Pancreas (tissue), 10 donors: ENCODE results near the gene GPRC5B. TPM values are rescaled to one million over a fixed set of nuclear protein-coding genes. Genes with fewer than 3 reads are reported as not detected.

Experiments
- ATAC-seq, 4 donors: fragments of 200-7000 bp; cut with Tn5 transposase; one replicate each; pipeline versions ENCODE4 v1.8.0 to v1.9.1; 2020; ENCODE audit warnings: mild to moderate bottlenecking in 4 of 4, moderate library complexity in 4 of 4
- DNase-seq, 6 donors: peaks; one replicate each; pipeline ENCODE4 v3.0.0-alpha.2; 2020
- FAIRE-seq: peaks from 2 replicates; lab custom pipeline; 2012; peaks lifted over from hg19 to GRCh38; lab: Jason Lieb, UNC
- H3K27ac ChIP-seq, 4 donors: fragments of 200-600 bp; sonication (generic); 1 replicate in 3 of 4; 2 replicates in 1 of 4; pipeline versions ENCODE4 v1.5.0 to v1.8.0; 2020
- H3K27me3 ChIP-seq, 4 donors: fragments of 200-600 bp; one replicate each; pipeline ENCODE4 v1.8.0; 2021
- H3K36me3 ChIP-seq, 3 donors: fragments of 200-600 bp; sonication (generic) in 1 of 3; one replicate each; pipeline versions ENCODE4 v1.5.0 to v1.8.0; 2020 to 2021
- H3K4me1 ChIP-seq, 3 donors: fragments of 200-600 bp; one replicate each; pipeline ENCODE4 v1.8.0; 2021
- H3K4me3 ChIP-seq, 4 donors: fragments of 200-600 bp; sonication (generic) in 2 of 4; one replicate each; pipeline versions ENCODE4 v1.5.0 to v1.8.0; 2020 to 2021
- H3K9me3 ChIP-seq, 4 donors: fragments of 200-600 bp; one replicate each; pipeline ENCODE4 v1.8.0; 2021
- WGBS, 2 donors: extraction: QIAGEN DNeasy Blood & Tissue Kit; methylation state at CpG; one replicate each; pipeline ENCODE4 v1.1.7; 2013; 5-methylcytosine and 5-hydroxymethylcytosine counted together
- intact Hi-C, 3 donors: fragments of 100-400 bp; cut with DNase I; formaldehyde crosslinking; loops; one replicate each; pipeline versions ENCODE4 v1.11.1 to v1.14.2; 2022
- polyA plus RNA-seq, 2 donors: library from polyadenylated mRNA; stranded (reverse); fragments of 200-250 nt; gene quantifications; one replicate each; pipeline ENCODE4 v1.2.3, GENCODE V29; 2013
- total RNA-seq, 6 donors: library from RNA; stranded (reverse); fragmentation: NEBNext Ultra II Directional in 4 of 6; extraction: Animal tissue kit (Norgen Biotek cat#: 25700) in 4 of 6; gene quantifications; one replicate each; pipeline versions ENCODE4 v1.2.1 to v1.2.4, GENCODE V29; 2021 to 2023
- TF ChIP-seq, protein P1 (sequence below), 4 donors: fragments of 200-600 bp; sonication (generic) in 3 of 4; IDR thresholded peaks; one replicate each; pipeline versions ENCODE4 v1.5.0 to v1.8.0; 2021; ENCODE audit warnings: antibody characterized with exemption in 4 of 4
- donor health status: healthy with polysubstance abuse.
- donor health status: DM: no; HTN: no; CAD: no; lungs with moderate emphysema.
- donor health status: DM: no; HTN: no; CAD: no.
- donor health status: control.
- donor health status: control.
- donor health status: Bipolar disorder and iron deficiency.
- donor health status: DM: yes; HTN: yes; CAD: no.
- donor health status: DM: no; HTN: no; CAD: no.
- donor health status: DM: no; HTN: no; CAD: no.
- donor health status: DM: yes; HTN: yes; CAD: no.

Gene GPRC5B
- total and polyA plus RNA-seq, 8 donors: 20.0 to 95.5 (median 27.4) TPM

DNA sequence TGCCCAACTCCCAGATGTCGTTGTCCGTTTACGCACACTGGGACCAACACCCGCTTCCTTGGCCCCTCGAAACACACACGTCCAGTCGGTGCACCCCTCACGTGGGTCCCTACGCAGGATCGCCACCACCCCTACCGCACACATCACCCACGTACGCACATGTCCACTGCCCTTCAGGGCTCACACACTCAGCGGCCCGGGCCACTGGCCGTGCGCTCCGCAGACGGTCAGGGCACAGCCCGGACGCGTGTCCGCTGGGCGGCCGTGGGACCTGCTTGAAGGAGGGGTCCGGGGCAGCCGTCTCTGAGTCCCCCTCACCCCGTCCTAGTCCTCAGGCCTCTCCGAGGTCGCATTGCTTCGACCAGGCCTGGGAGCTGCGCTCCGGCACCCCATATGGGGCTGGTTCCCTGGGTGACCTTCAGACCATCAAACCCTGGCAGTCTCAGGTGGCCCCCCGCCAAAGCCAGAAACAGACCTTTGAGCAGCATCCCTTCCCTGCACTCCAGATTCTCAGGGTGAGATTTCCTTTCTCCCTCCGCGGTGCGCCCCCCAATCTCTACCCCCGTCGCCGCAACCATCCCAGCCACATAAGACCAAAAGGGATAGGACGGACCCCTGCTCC lies 914 bp upstream of the GPRC5B start:
- DNase-seq (peak; percentile 40 to 83 (median 53)), FAIRE-seq (no peak), ATAC-seq (peak; percentile 22 to 41 (median 34))
- Histone ChIP-seq H3K9me3 (no peaks in the 10 kb centered on the region), H3K36me3 (no peaks in the 10 kb centered on the region), H3K4me3 (peak overlapping the region; percentile 2 to 82 (median 40)), H3K27ac (peak overlapping the region in 1 of 4 donors; percentile 9), H3K27me3 (no peaks in the 10 kb centered on the region), H3K4me1 (peaks cover 0 to 10% (median 6%) of the 10 kb centered on the region in 3 donors)
- intact Hi-C loops: loop anchor here (5.0 to 10.0 kb wide), 4 partner anchors 171 to 291 kb away; partner anchors contain the start of genes IQCK (in 2 of the 3) and KNOP1 (in 2 of the 3)
- WGBS, 2 donors: 32 to 36% methylated on average over 40 to 41 of the region's 41 CpGs
- TF ChIP-seq, protein P1, sequence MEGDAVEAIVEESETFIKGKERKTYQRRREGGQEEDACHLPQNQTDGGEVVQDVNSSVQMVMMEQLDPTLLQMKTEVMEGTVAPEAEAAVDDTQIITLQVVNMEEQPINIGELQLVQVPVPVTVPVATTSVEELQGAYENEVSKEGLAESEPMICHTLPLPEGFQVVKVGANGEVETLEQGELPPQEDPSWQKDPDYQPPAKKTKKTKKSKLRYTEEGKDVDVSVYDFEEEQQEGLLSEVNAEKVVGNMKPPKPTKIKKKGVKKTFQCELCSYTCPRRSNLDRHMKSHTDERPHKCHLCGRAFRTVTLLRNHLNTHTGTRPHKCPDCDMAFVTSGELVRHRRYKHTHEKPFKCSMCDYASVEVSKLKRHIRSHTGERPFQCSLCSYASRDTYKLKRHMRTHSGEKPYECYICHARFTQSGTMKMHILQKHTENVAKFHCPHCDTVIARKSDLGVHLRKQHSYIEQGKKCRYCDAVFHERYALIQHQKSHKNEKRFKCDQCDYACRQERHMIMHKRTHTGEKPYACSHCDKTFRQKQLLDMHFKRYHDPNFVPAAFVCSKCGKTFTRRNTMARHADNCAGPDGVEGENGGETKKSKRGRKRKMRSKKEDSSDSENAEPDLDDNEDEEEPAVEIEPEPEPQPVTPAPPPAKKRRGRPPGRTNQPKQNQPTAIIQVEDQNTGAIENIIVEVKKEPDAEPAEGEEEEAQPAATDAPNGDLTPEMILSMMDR (IDR thresholded peaks at IDR 0.05): no peak

GRCh38 chr16:19883966-19884485 lies 622 bp downstream of the GPRC5B start:
- FAIRE-seq: no peak
- H3K9me3 ChIP-seq: no peaks in the 10 kb centered on the region
- no peaks in the 10 kb centered on the region for H3K36me3 ChIP-seq
- no peaks in the 10 kb centered on the region for H3K27me3 ChIP-seq
- intact Hi-C loops: loop anchor here (10.0 kb wide), 2 partner anchors 169 to 289 kb away; partner anchors contain the start of genes IQCK (in 2 of the 3) and KNOP1 (in 2 of the 3)
- H3K27ac ChIP-seq: peak overlapping the region in 3 of 4 donors; percentile 55 to 82 (median 76)
- H3K4me3 ChIP-seq: peak overlapping the region; percentile 38 to 82 (median 68)
- peak; percentile 31 to 76 (median 52) for DNase-seq
- peak; percentile 16 to 35 (median 32) for ATAC-seq
- TF ChIP-seq, protein P1 (IDR thresholded peaks at IDR 0.05): no peak
- 1% methylated on average over 18 to 24 of the region's 24 CpGs for WGBS, 2 donors
- peaks cover 0 to 13% (median 6%) of the 10 kb centered on the region in 3 donors for H3K4me1 ChIP-seq

GRCh38 chr16:19883296-19883965 lies 1.2 kb downstream of the GPRC5B start:
- 5 to 18% methylated on average over 32 to 35 of the region's 35 CpGs for WGBS, 2 donors
- TF ChIP-seq, protein P1 (IDR thresholded peaks at IDR 0.05): no peak
- ATAC-seq: peak; percentile 15 to 32 (median 26)
- no peak for FAIRE-seq
- peak overlapping the region in 3 of 4 donors; percentile 55 to 82 (median 76) for H3K27ac ChIP-seq
- no peaks in the 10 kb centered on the region for H3K36me3 ChIP-seq
- intact Hi-C loops: loop anchor here (10.0 kb wide), 2 partner anchors 169 to 289 kb away; partner anchors contain the start of genes IQCK (in 2 of the 3) and KNOP1 (in 2 of the 3)
- peak; percentile 34 to 80 (median 50) for DNase-seq
- H3K4me1 ChIP-seq: peaks cover 0 to 13% (median 6%) of the 10 kb centered on the region in 3 donors
- no peaks in the 10 kb centered on the region for H3K27me3 ChIP-seq
- no peaks in the 10 kb centered on the region for H3K9me3 ChIP-seq
- peak overlapping the region; percentile 38 to 82 (median 68) for H3K4me3 ChIP-seq

- ATAC-seq (no peak), FAIRE-seq (no peak), DNase-seq (no peak)
- Histone ChIP-seq H3K4me1 (peaks cover 0 to 13% (median 6%) of the 10 kb centered on the region in 3 donors), H3K27me3 (no peaks in the 10 kb centered on the region), H3K4me3 (peak overlapping the region in 2 of 4 donors; percentile 74 to 82), H3K27ac (peak overlapping the region in 3 of 4 donors; percentile 55 to 82 (median 76)), H3K36me3 (no peaks in the 10 kb centered on the region), H3K9me3 (no peaks in the 10 kb centered on the region)
- 67 to 82% methylated on average over 3 of the region's 3 CpGs for WGBS, 2 donors
- TF ChIP-seq, protein P1 (IDR thresholded peaks at IDR 0.05): no peak
- intact Hi-C loops: loop anchor here (10.0 kb wide), 2 partner anchors 168 to 288 kb away; partner anchors contain the start of genes IQCK (in 2 of the 3) and KNOP1 (in 2 of the 3)
Observed at GRCh38 chr16:19882646-19883045, 2.0 kb downstream of the GPRC5B start.
